Thyroid gland (tissue), 4 donors: ENCODE measurements around the gene GRM1.

Source experiments
- POLR2A ChIP-seq, 2 donors: fragments of 450-650 bp; IDR thresholded peaks; one replicate each; pipeline ENCODE4 v1.6.1; 2017; ENCODE audit warnings: antibody characterized with exemption in 2 of 2, mild to moderate bottlenecking in 2 of 2, moderate library complexity in 1 of 2
- TF ChIP-seq, protein P1 (sequence below), 6 experiments: fragments of 200-600 bp in 3 of 6; fragments of 450-650 bp in 3 of 6; sonication (generic) in 3 of 6; IDR thresholded peaks; one replicate each; pipeline ENCODE4 v1.5.1; 2016 to 2019; ENCODE audit warnings: antibody characterized with exemption in 6 of 6, mild to moderate bottlenecking in 2 of 6, inconsistent platforms in 1 of 6, moderate library complexity in 1 of 6

DNA sequence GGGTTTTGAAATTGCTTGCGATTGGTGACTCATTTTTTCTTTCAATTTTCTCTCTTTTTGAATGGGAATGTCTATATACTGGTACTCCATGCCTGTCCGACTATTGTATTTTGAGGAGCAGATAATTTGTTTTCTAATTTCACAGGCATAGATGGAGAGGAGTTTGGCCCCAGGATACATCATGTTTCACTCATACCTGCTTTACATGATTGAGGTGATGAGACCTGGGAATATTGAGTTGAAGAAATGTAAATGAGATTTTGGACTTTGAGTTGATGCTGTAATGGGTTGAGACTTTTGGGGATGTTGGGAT, 261.7 kb downstream of the GRM1 start:
- no peak for TF ChIP-seq POLR2A (IDR thresholded peaks at IDR 0.05)
- TF ChIP-seq, protein P1, sequence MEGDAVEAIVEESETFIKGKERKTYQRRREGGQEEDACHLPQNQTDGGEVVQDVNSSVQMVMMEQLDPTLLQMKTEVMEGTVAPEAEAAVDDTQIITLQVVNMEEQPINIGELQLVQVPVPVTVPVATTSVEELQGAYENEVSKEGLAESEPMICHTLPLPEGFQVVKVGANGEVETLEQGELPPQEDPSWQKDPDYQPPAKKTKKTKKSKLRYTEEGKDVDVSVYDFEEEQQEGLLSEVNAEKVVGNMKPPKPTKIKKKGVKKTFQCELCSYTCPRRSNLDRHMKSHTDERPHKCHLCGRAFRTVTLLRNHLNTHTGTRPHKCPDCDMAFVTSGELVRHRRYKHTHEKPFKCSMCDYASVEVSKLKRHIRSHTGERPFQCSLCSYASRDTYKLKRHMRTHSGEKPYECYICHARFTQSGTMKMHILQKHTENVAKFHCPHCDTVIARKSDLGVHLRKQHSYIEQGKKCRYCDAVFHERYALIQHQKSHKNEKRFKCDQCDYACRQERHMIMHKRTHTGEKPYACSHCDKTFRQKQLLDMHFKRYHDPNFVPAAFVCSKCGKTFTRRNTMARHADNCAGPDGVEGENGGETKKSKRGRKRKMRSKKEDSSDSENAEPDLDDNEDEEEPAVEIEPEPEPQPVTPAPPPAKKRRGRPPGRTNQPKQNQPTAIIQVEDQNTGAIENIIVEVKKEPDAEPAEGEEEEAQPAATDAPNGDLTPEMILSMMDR (IDR thresholded peaks at IDR 0.05), result no peak
